PC-3 (cell line): ENCODE results near the gene SURF4.
"Not testable (repeated sequence)": the region's sequence is repeated elsewhere in the genome, so short reads cannot be mapped to it uniquely, and the experiment has no call there.

Experiments used
- EZH2 ChIP-seq: fragments of 300-600 bp; sonication (generic); IDR thresholded peaks from one replicate; pipeline ENCODE4 v1.6.1; 2017; ENCODE audit warnings: antibody characterized with exemption, mild to moderate bottlenecking, low read length; ENCODE audit not compliant: unreplicated experiment
- EZH2phosphoT487 ChIP-seq: fragments of 300-600 bp; sonication (generic); IDR thresholded peaks from 2 replicates; pipeline ENCODE4 v1.6.1; 2018; ENCODE audit warnings: mild to moderate bottlenecking, antibody characterized with exemption, low read length, borderline replicate concordance
- TF ChIP-seq, protein P1 (sequence below): fragments of 300-600 bp; sonication (generic); conservative IDR thresholded peaks from 2 replicates; pipeline ENCODE4 v1.5.1; 2017; ENCODE audit warnings: antibody characterized with exemption, low read depth, mild to moderate bottlenecking, low read length

DNA sequence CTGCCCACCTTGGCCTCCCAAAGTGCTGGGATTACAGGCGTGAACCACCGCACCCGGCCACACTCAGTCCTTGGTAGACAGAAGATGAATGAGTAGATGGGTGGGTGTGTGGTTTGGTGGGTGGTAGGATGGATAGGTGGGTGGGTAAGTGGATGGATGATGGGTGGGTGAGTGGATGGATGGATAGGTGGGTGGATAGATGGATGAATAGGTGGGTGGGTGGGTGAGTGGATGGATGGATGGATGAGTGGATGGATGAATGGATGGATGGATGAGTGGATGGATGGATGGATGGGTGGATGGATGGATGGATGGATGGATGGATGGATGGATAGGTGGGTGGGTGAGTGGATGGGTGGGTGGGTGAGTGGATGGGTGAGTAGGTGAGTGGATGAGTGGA is 16.4 kb upstream of the SURF4 start:
- TF ChIP-seq EZH2phosphoT487, EZH2: not testable (repeated sequence)
- TF ChIP-seq, protein P1, sequence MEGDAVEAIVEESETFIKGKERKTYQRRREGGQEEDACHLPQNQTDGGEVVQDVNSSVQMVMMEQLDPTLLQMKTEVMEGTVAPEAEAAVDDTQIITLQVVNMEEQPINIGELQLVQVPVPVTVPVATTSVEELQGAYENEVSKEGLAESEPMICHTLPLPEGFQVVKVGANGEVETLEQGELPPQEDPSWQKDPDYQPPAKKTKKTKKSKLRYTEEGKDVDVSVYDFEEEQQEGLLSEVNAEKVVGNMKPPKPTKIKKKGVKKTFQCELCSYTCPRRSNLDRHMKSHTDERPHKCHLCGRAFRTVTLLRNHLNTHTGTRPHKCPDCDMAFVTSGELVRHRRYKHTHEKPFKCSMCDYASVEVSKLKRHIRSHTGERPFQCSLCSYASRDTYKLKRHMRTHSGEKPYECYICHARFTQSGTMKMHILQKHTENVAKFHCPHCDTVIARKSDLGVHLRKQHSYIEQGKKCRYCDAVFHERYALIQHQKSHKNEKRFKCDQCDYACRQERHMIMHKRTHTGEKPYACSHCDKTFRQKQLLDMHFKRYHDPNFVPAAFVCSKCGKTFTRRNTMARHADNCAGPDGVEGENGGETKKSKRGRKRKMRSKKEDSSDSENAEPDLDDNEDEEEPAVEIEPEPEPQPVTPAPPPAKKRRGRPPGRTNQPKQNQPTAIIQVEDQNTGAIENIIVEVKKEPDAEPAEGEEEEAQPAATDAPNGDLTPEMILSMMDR: not testable (repeated sequence)
